Kidney capillary endothelial cell (primary cell): Measurements from ENCODE around the gene CYP27B1.
A peak's percentile ranks its signal among the peaks of the same experiment; 100 is the strongest.

Experiments
- DNase-seq: peaks from one replicate; pipeline ENCODE4 v3.0.0-alpha.2; 2018; ENCODE audit warnings: low spot score

Gene CYP27B1

DNA sequence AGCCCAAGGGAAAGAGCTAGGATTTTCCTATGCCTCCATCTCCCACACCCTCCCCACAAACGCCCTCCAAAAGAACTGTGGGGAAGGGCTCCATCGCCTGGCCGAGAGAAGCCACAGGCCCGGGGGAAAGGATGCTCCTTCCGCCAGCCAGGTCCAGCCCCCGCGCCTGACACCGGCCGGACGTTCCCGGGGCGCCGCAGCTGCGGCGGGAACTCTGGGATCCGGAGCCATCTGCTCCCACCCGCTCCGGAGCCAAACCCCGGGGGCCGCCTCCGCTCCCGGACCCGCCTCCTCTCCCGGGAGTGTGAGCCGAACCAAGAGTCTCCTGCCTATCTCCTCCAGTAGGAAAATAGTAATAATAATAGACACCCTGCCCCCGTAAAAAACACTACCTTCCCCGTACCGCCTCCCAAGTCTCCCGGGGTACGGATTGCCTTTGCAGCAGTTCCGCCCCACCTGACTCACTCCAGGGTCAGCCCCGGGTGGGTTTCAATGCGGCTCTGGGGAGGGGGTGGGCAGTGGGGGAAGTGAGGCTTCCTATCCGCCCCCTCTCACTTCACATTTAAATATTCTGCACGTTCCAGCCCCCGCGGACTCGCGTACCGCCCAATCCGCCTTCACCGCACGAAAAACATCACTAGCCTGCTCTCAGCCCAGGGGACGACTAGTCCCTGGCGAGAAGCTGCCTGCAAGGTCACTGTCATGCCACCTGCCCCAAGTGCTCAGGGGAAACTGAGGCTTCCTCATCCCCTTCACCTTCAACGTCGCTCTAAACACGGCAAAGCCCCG lies 30.7 kb downstream of the CYP27B1 start:
- no peak for DNase-seq

DNA sequence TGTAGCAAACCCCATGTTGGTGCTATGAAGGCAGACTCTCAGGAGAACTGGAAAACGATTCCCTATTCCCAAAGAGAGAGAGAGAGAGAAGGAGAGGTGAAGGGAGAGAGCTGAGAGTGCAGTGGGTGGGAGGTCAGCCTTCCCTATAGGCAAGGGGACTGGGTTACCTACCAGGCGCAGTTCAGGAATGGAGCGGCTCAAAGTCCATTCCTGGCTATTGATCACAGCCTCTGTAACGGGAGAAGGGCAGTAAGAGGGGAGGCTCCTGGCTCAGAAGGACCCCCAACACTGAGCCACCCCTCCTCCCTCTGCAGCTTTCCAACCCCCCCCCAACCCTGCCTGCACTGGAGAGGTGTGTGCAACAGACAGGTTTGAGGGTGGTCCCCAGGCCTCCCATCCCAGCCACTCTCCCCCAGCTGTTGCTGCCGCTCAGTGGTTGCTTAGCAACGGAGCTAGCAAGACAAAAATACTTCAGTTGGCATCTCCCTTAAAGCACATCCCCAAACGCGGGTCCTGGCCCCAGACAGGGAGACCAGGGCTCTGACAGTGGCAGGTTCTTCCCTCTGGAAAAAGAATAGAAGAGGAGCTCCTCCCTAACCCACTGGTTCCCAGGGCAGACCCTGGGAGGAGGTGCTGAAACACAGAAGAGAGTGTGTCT lies 31.6 kb downstream of the CYP27B1 start:
- DNase-seq: no peak

DNA sequence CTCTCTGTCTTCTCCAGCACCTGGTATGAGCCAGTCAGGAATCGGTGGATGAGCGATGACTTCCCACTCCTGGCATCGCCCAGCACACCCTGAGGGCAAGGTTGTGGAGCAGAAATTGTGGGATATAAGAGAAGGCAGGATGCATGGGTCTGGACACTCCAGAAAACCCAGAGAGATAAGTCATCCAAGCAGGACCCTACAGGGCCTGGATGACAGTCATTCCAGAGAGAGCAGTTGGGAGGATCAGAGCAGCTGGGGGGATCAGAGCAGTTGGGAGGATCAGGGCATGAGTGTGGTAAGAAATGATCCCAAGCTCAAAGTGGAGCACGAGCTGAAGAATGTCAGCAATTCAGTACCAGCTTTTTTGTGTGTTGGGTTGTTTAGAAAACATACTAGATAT lies 32.3 kb downstream of the CYP27B1 start:
- DNase-seq: no peak

GRCh38 chr12:57733928-57734327 lies 33.0 kb downstream of the CYP27B1 start:
- no peak for DNase-seq

DNA sequence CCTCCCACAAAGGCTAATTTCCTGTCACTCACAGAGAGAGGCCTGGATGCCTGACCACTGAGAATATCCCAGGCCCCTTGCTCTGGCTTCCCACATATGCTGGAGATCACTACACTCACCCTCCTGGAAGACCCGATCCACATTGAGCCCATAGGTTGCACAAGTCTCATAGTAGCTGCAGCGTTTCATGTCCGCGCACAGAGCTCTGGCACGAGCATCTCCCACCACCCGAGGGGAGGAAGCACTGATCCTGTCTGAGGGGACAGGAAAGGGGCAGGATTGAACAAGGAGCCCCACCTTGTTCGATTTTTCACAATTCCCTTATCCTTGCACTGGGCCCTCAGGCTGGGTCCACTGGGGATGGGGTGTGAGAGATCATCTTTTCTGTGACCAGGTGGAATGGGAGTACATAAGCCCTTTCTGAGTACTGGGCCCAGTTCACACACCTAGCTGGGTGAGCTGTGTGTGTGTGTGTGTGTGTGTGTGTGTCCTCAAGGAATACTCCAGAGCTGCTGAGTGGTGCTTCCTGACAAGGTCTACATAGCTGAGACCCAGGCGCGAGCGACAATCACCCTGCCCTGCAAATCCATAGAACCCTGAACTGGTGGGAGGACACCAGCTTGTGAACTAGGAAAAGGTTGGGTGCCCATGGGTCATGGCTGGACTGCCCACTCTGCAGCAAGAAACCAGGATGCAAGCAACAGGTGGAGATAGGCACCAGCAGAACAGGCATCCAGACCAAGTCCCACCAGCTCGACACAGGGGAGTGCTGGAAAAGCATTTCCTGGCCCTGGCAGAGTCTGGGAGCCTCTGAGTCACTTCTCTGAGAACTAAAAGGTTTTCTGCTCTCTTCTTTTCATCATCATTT lies 33.9 kb downstream of the CYP27B1 start:
- no peak for DNase-seq

GRCh38 chr12:57732270-57732669 lies 34.6 kb downstream of the CYP27B1 start:
- no peak for DNase-seq

- DNase-seq: no peak
These were observed 35.3 kb downstream of the CYP27B1 start for GRCh38 chr12:57731411-57732080.

DNA sequence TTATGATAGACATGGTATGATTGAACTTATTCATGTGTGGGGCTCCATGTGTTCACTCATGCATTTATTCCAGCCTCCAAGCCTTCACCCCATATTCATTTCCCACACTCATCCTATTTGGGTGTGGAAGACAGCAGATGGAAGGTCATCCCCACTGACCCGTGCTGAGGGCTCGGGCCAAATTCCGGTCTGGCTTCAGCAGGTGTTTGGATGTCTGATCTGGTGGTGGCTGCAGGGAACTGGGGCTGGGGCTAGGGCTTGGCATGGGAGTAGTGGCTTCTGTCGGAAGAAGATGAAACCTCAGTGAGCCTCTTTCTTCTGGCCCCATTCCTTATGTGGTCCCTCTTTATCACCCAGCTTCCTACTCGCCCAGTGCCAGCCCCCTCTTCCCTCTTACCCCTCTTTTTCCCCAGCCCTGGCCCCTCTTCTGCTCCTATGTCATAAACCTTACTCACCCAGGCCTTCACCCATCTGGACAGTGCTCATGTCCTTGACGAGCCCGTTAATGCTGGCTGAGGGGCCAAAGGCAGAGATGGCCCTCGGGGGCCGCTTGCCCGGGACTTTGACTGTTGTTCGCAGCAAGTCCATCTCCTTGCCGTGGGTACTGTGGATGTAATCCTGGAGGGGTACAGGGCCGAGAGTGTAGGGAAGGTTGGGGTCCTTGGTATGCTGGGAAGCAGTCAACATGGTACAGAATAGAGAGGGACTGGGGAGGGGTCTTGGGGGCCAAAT lies 36.4 kb downstream of the CYP27B1 start:
- DNase-seq: no peak

DNA sequence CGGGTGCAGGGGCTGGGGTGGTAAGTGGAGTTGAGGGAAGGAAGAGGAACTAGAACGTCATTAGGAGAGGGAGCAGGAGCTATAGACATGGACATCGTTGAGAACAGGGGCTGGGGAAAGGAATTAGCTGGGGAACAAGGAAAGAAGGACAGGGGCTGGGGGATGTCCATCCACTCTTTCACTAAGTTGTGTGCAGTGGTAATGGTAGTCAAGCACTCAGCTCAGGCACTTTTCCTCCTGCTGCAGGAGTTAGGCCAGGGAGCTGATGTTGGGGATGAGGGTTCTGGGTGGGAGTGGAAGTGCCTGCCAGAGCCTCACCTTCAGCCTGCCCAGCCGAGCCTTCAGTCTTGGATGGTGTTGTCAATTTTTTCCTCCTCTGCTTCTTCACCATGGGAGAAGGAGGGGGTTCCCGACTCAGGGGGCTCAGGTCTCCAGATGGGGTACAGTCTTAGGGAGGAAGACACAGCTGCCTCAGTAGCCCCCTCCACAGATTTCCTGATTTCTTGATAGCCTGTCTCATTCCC lies 37.5 kb downstream of the CYP27B1 start:
- no peak for DNase-seq

- DNase-seq: no peak
These were observed 39.0 kb downstream of the CYP27B1 start for GRCh38 chr12:57727758-57728395.

- no peak for DNase-seq
These were observed 39.8 kb downstream of the CYP27B1 start for GRCh38 chr12:57726884-57727757.

- DNase-seq: peak; percentile 80
These were observed 40.6 kb downstream of the CYP27B1 start for GRCh38 chr12:57726151-57726883.

GRCh38 chr12:57725851-57726150 lies 41.1 kb downstream of the CYP27B1 start:
- no peak for DNase-seq

GRCh38 chr12:57724936-57725740 lies 41.7 kb downstream of the CYP27B1 start:
- no peak for DNase-seq

GRCh38 chr12:57724003-57724935 lies 42.6 kb downstream of the CYP27B1 start:
- no peak for DNase-seq

- DNase-seq: no peak
These were observed 43.3 kb downstream of the CYP27B1 start for GRCh38 chr12:57723630-57723962.
